Neural progenitor cell (in vitro differentiated cells): Measurements from ENCODE around the gene LIN9. TPM values are rescaled to one million over a fixed set of nuclear protein-coding genes. Genes with fewer than 3 reads are reported as not detected.

ENCODE experiments used
- DNase-seq: peaks from one replicate; pipeline ENCODE4 v3.0.0-alpha.2; 2016; ENCODE audit warnings: low spot score
- H2AFZ ChIP-seq: fragments of 200-600 bp; sonication (generic); replicated peaks from 2 replicates; pipeline ENCODE4 v1.6.1; 2016; ENCODE audit warnings: antibody characterized with exemption
- H3F3A ChIP-seq: fragments of 200-600 bp; sonication (generic); 2 replicates; pipeline ENCODE4 v1.6.1; 2016; ENCODE audit warnings: antibody characterized with exemption, low read depth
- H3K27ac ChIP-seq: fragments of 200-600 bp; sonication (generic); 2 replicates; pipeline ENCODE4 v1.5.1; 2016; ENCODE audit warnings: mild to moderate bottlenecking
- H3K27me3 ChIP-seq: fragments of 200-600 bp; sonication (generic); 2 replicates; pipeline ENCODE4 v1.6.1; 2016; ENCODE audit warnings: mild to moderate bottlenecking, moderate library complexity
- H3K36me3 ChIP-seq: fragments of 200-600 bp; sonication (generic); 2 replicates; pipeline ENCODE4 v1.5.1; 2016
- H3K4me1 ChIP-seq: fragments of 200-600 bp; sonication (generic); 2 replicates; pipeline ENCODE4 v1.6.1; 2016; ENCODE audit warnings: mixed run types
- H3K4me2 ChIP-seq: fragments of 200-600 bp; sonication (generic); 2 replicates; pipeline ENCODE4 v1.6.1; 2016
- H3K4me3 ChIP-seq: fragments of 200-600 bp; sonication (generic); 2 replicates; pipeline ENCODE4 v1.5.1; 2016
- H3K79me2 ChIP-seq: fragments of 200-600 bp; sonication (generic); 2 replicates; pipeline ENCODE4 v1.6.1; 2016; ENCODE audit warnings: low read depth
- H3K9ac ChIP-seq: fragments of 200-600 bp; sonication (generic); 2 replicates; pipeline ENCODE4 v1.6.1; 2016
- H3K9me3 ChIP-seq: fragments of 200-600 bp; sonication (generic); 2 replicates; pipeline ENCODE4 v1.5.1; 2016; ENCODE audit warnings: low read depth
- H4K20me1 ChIP-seq: fragments of 200-600 bp; sonication (generic); 2 replicates; pipeline ENCODE4 v1.6.1; 2016; ENCODE audit warnings: low read depth
- H3K27ac Mint-ChIP-seq: 3 replicates; pipeline ENCODE4 v1.8.0; 2021; ENCODE audit warnings: mixed read lengths
- H3K27me3 Mint-ChIP-seq: 2 replicates; pipeline ENCODE4 v1.8.0; 2022; ENCODE audit warnings: low read depth, mild to moderate bottlenecking, inconsistent platforms, moderate library complexity, mixed read lengths; ENCODE audit not compliant: insufficient read depth
- H3K36me3 Mint-ChIP-seq: 3 replicates; pipeline ENCODE4 v1.8.0; 2021; ENCODE audit warnings: mixed read lengths
- H3K4me1 Mint-ChIP-seq: 3 replicates; pipeline ENCODE4 v1.8.0; 2021; ENCODE audit warnings: mixed read lengths
- H3K4me3 Mint-ChIP-seq: 3 replicates; pipeline ENCODE4 v1.8.0; 2021; ENCODE audit warnings: mild to moderate bottlenecking, moderate library complexity, mixed read lengths
- H3K9me3 Mint-ChIP-seq: 3 replicates; pipeline ENCODE4 v1.8.0; 2020; ENCODE audit warnings: mixed read lengths
- CTCF ChIP-seq: fragments of 200-600 bp; sonication (generic); IDR thresholded peaks from 2 replicates; pipeline ENCODE4 v1.5.1; 2017; ENCODE audit warnings: antibody characterized with exemption, mild to moderate bottlenecking
- EZH2 ChIP-seq: fragments of 200-600 bp; sonication (generic); IDR thresholded peaks from 2 replicates; pipeline ENCODE4 v1.6.1; 2017; ENCODE audit warnings: antibody characterized with exemption, mild to moderate bottlenecking, moderate library complexity
- EZH2phosphoT487 ChIP-seq: fragments of 200-600 bp; sonication (generic); IDR thresholded peaks from 2 replicates; pipeline ENCODE4 v1.6.1; 2017; ENCODE audit warnings: antibody characterized with exemption
- total RNA-seq: library from RNA; depleted of rRNA; stranded (reverse); fragments of >200 nt; gene quantifications from 2 replicates; pipeline ENCODE4 v1.2.3, GENCODE V29; 2015; ENCODE audit warnings: low replicate concordance

LIN9 gene
- total RNA-seq, 1 donor from 2014 or later = 34.4 TPM

DNA sequence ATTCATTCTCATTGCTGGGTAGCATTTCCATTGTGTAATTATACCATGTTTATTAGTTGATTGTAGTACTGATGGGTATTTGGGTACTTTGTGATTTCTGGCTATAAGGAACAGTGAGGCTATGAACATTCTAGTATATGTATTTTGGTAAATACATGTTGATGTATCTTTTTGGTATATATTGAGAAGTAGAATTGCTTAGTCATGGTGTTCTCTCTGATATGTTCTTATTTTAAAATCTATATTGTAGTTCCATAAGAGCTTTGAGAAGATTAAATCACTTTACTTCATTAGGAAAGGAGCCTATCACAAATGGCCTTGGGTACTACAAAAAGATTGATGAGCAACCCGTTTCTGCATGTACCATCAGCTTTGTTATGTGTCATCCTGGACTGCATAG lies 72.1 kb downstream of the LIN9 start:
- Histone ChIP-seq H2AFZ (no peak overlapping the region), H3K9ac (no peak overlapping the region), H4K20me1 (no peaks in the 10 kb centered on the region), H3K4me2 (no peak overlapping the region), H3K27me3 (no peaks in the 10 kb centered on the region), H3K36me3 (peaks cover 25% of the 10 kb centered on the region), H3K9me3 (no peaks in the 10 kb centered on the region), H3K27ac (no peak overlapping the region), H3K4me3 (no peak overlapping the region), H3K79me2 (no peaks in the 10 kb centered on the region), H3K4me1 (no peaks in the 10 kb centered on the region), H3F3A (peaks cover 3% of the 10 kb centered on the region)
- Mint-ChIP-seq H3K9me3 (no peaks in the 10 kb centered on the region), H3K27ac (no peak overlapping the region), H3K27me3 (no peaks in the 10 kb centered on the region), H3K4me3 (no peak overlapping the region), H3K36me3 (peaks cover 16% of the 10 kb centered on the region), H3K4me1 (no peaks in the 10 kb centered on the region)
- TF ChIP-seq CTCF (no peak), EZH2 (no peak), EZH2phosphoT487 (no peak)
- DNase-seq = no peak

GRCh38 chr1:226233806-226234205 lies 75.2 kb downstream of the LIN9 start:
- Mint-ChIP-seq H3K27me3 (no peaks in the 10 kb centered on the region), H3K36me3 (peaks cover 17% of the 10 kb centered on the region), H3K27ac (no peak overlapping the region), H3K9me3 (no peaks in the 10 kb centered on the region), H3K4me3 (no peak overlapping the region), H3K4me1 (no peaks in the 10 kb centered on the region)
- Histone ChIP-seq H3K79me2 (no peaks in the 10 kb centered on the region), H3F3A (peaks cover 3% of the 10 kb centered on the region), H2AFZ (no peak overlapping the region), H3K27me3 (no peaks in the 10 kb centered on the region), H3K4me3 (no peak overlapping the region), H3K36me3 (peaks cover 33% of the 10 kb centered on the region), H4K20me1 (no peaks in the 10 kb centered on the region), H3K4me1 (no peaks in the 10 kb centered on the region), H3K9me3 (no peaks in the 10 kb centered on the region), H3K4me2 (no peak overlapping the region), H3K9ac (no peak overlapping the region), H3K27ac (no peak overlapping the region)
- DNase-seq = no peak
- no peak for TF ChIP-seq EZH2
- no peak for TF ChIP-seq EZH2phosphoT487
- no peak for TF ChIP-seq CTCF

DNA sequence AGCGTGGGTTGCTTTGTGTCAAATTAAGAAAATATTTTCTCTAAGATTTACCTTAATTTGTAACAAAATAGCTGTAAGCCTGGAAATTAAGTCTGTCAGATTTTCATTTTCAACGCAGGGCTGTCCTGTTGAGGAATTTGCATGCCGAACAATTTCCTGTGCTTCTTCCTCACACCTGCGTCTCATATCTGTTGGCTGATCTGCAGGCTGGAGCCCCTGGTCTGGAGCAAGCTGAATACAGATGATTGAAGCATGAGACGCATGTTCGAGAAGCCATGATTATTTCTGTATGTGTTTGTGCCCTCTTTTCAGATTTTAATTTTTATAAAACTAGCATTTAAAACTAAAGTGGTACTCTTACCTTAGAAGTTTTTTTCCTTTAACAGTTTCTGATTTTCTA lies 75.7 kb downstream of the LIN9 start:
- TF ChIP-seq CTCF (no peak), EZH2 (no peak), EZH2phosphoT487 (no peak)
- H3K9me3 Mint-ChIP-seq = no peaks in the 10 kb centered on the region
- H2AFZ ChIP-seq = no peak overlapping the region
- H3K4me1 Mint-ChIP-seq = no peaks in the 10 kb centered on the region
- H4K20me1 ChIP-seq = no peaks in the 10 kb centered on the region
- peaks cover 3% of the 10 kb centered on the region for H3F3A ChIP-seq
- H3K79me2 ChIP-seq = no peaks in the 10 kb centered on the region
- H3K27ac ChIP-seq = no peak overlapping the region
- H3K27ac Mint-ChIP-seq = no peak overlapping the region
- DNase-seq = no peak
- H3K36me3 Mint-ChIP-seq = peaks cover 14% of the 10 kb centered on the region
- H3K4me3 ChIP-seq = no peak overlapping the region
- no peak overlapping the region for H3K4me2 ChIP-seq
- H3K4me1 ChIP-seq = no peaks in the 10 kb centered on the region
- no peak overlapping the region for H3K9ac ChIP-seq
- H3K36me3 ChIP-seq = peaks cover 28% of the 10 kb centered on the region
- H3K9me3 ChIP-seq = no peaks in the 10 kb centered on the region
- H3K27me3 ChIP-seq = no peaks in the 10 kb centered on the region
- H3K4me3 Mint-ChIP-seq = no peak overlapping the region
- H3K27me3 Mint-ChIP-seq = no peaks in the 10 kb centered on the region
